GM23338 (cell line): ENCODE data around the gene DACT1. TPM values are rescaled to one million over a fixed set of nuclear protein-coding genes. Genes with fewer than 3 reads are reported as not detected.

Source experiments
- ATAC-seq: fragments of 200-7000 bp; cut with Tn5 transposase; 3 replicates; pipeline ENCODE4 v1.9.1; 2020
- DNase-seq: peaks from one replicate; pipeline ENCODE4 v3.0.0-alpha.2; 2015; ENCODE audit warnings: low spot score
- H2AFZ ChIP-seq: fragments of 200-600 bp; sonication (generic); 2 replicates; pipeline ENCODE4 v1.8.0; 2016; ENCODE audit warnings: antibody characterized with exemption, mild to moderate bottlenecking, moderate library complexity
- H3F3A ChIP-seq: fragments of 200-600 bp; sonication (generic); replicated peaks from 2 replicates; pipeline ENCODE4 v1.8.0; 2017; ENCODE audit warnings: antibody characterized with exemption, mixed run types, low read depth
- H3K27ac ChIP-seq: fragments of 200-600 bp; sonication (generic); 2 replicates; pipeline ENCODE4 v1.6.1; 2016; ENCODE audit warnings: low read depth
- H3K27me3 ChIP-seq: fragments of 200-600 bp; sonication (generic); 2 replicates; pipeline ENCODE4 v1.8.0; 2016; ENCODE audit warnings: mild to moderate bottlenecking, mixed run types, moderate library complexity; ENCODE audit not compliant: insufficient read depth
- H3K36me3 ChIP-seq: fragments of 200-600 bp; sonication (generic); 2 replicates; pipeline ENCODE4 v1.8.0; 2016; ENCODE audit warnings: mild to moderate bottlenecking; ENCODE audit not compliant: insufficient read depth
- H3K4me1 ChIP-seq: fragments of 200-600 bp; sonication (generic); 2 replicates; pipeline ENCODE4 v1.8.0; 2016; ENCODE audit warnings: mild to moderate bottlenecking, moderate library complexity; ENCODE audit not compliant: insufficient read depth
- H3K4me2 ChIP-seq: fragments of 200-600 bp; sonication (generic); 2 replicates; pipeline ENCODE4 v1.7.1; 2017; ENCODE audit warnings: mixed run types
- H3K4me3 ChIP-seq: fragments of 200-600 bp; sonication (generic); 2 replicates; pipeline ENCODE4 v1.6.1; 2016; ENCODE audit warnings: mixed run types
- H3K79me2 ChIP-seq: fragments of 200-600 bp; sonication (generic); replicated peaks from 2 replicates; pipeline ENCODE4 v1.8.0; 2017; ENCODE audit warnings: mild to moderate bottlenecking; ENCODE audit not compliant: insufficient read depth
- H3K9me2 ChIP-seq: fragments of 200-600 bp; sonication (generic); 2 replicates; pipeline ENCODE4 v1.8.0; 2017; ENCODE audit not compliant: insufficient read depth
- H4K20me1 ChIP-seq: fragments of 200-600 bp; sonication (generic); replicated peaks from 2 replicates; pipeline ENCODE4 v1.8.0; 2017; ENCODE audit warnings: mild to moderate bottlenecking; ENCODE audit not compliant: insufficient read depth
- H3K27ac Mint-ChIP-seq: 2 replicates; pipeline ENCODE4 v1.8.0; 2020; ENCODE audit warnings: inconsistent platforms, mild to moderate bottlenecking, moderate library complexity, mixed read lengths
- H3K27me3 Mint-ChIP-seq: 3 replicates; pipeline ENCODE4 v1.8.0; 2022; ENCODE audit warnings: low read depth, mild to moderate bottlenecking, moderate library complexity, mixed read lengths, inconsistent platforms; ENCODE audit not compliant: insufficient read depth, poor library complexity
- H3K36me3 Mint-ChIP-seq: 3 replicates; pipeline ENCODE4 v1.8.0; 2021; ENCODE audit warnings: low read depth, mild to moderate bottlenecking, inconsistent platforms, moderate library complexity, mixed read lengths
- H3K4me1 Mint-ChIP-seq: 3 replicates; pipeline ENCODE4 v1.8.0; 2020; ENCODE audit warnings: mild to moderate bottlenecking, inconsistent platforms, mixed read lengths
- H3K4me3 Mint-ChIP-seq: 3 replicates; pipeline ENCODE4 v1.8.0; 2021; ENCODE audit warnings: moderate library complexity, mild to moderate bottlenecking, inconsistent platforms, mixed read lengths
- H3K9me3 Mint-ChIP-seq: 3 replicates; pipeline ENCODE4 v1.8.0; 2020; ENCODE audit warnings: moderate library complexity, mild to moderate bottlenecking, inconsistent platforms, mixed read lengths
- CREB1 ChIP-seq: fragments of 250-450 bp; sonication (Bioruptor Pico); IDR thresholded peaks from 2 replicates; pipeline ENCODE4 v1.5.0; 2020; ENCODE audit warnings: low read depth, mild to moderate bottlenecking, moderate library complexity
- CTCF ChIP-seq, 2 experiments: fragments of 200-600 bp in 1 of 2; sonication (generic) in 1 of 2; conservative IDR thresholded peaks; 2 replicates each; pipeline versions ENCODE4 v1.5.1 to v1.6.1; 2016 to 2017; ENCODE audit warnings: antibody characterized with exemption in 2 of 2, low read depth in 2 of 2, mild to moderate bottlenecking in 2 of 2, moderate library complexity in 1 of 2
- EZH2 ChIP-seq: fragments of 200-600 bp; sonication (generic); IDR thresholded peaks from one replicate; pipeline ENCODE4 v1.8.0; 2017; ENCODE audit warnings: antibody characterized with exemption, mild to moderate bottlenecking, low read depth; ENCODE audit not compliant: unreplicated experiment
- EZH2phosphoT487 ChIP-seq: fragments of 200-600 bp; sonication (generic); IDR thresholded peaks from one replicate; pipeline ENCODE4 v1.8.1; 2018; ENCODE audit warnings: antibody characterized with exemption; ENCODE audit not compliant: unreplicated experiment
- JUNB ChIP-seq: IDR thresholded peaks from one replicate; pipeline ENCODE4 v1.6.1; 2016; ENCODE audit warnings: antibody characterized with exemption; ENCODE audit not compliant: unreplicated experiment
- NANOG ChIP-seq: IDR thresholded peaks from 2 replicates; pipeline ENCODE4 v1.6.1; 2016; ENCODE audit warnings: antibody characterized with exemption, borderline replicate concordance
- POLR2AphosphoS5 ChIP-seq: IDR thresholded peaks from 2 replicates; pipeline ENCODE4 v1.6.1; 2016; ENCODE audit warnings: antibody characterized with exemption, low read depth
- STAT1 ChIP-seq: IDR thresholded peaks from one replicate; pipeline ENCODE4 v1.6.1; 2016; ENCODE audit warnings: antibody characterized with exemption; ENCODE audit not compliant: unreplicated experiment
- ZNF114 ChIP-seq: fragments of 250-450 bp; sonication (Bioruptor Pico); IDR thresholded peaks from 2 replicates; pipeline ENCODE4 v1.5.0; 2020; ENCODE audit warnings: mild to moderate bottlenecking, moderate library complexity
- ZNF331 ChIP-seq: fragments of 250-450 bp; sonication (Bioruptor Pico); IDR thresholded peaks from 2 replicates; pipeline ENCODE4 v1.5.0; 2020; ENCODE audit warnings: low read depth, mild to moderate bottlenecking, moderate library complexity
- polyA plus RNA-seq: library from polyadenylated mRNA; unstranded; fragments of >200 nt; fragmentation: Nextera tagmentation; extraction: Ambion mirVana; gene quantifications from 2 replicates; pipeline ENCODE4 v1.2.1, GENCODE V29; 2016
- total RNA-seq: library from RNA; depleted of rRNA; stranded (reverse); fragments of >200 nt; shearing (Covaris generic); gene quantifications from 2 replicates; pipeline ENCODE4 v1.2.3, GENCODE V29; 2014
- TF ChIP-seq, protein P1 (sequence below): IDR thresholded peaks from 2 replicates; pipeline ENCODE4 v1.6.1; 2016; ENCODE audit warnings: antibody characterized with exemption
- TF ChIP-seq, protein P2 (sequence below): IDR thresholded peaks from one replicate; pipeline ENCODE4 v1.6.1; 2018; ENCODE audit warnings: antibody characterized with exemption; ENCODE audit not compliant: unreplicated experiment
- TF ChIP-seq, protein P3 (sequence below): fragments of 250-450 bp; sonication (Bioruptor Pico); IDR thresholded peaks from 2 replicates; pipeline ENCODE4 v1.5.0; 2020; ENCODE audit warnings: mild to moderate bottlenecking, moderate library complexity

The DACT1 gene
- total and polyA plus RNA-seq, 2 experiments from 2014 or later, result 5.7 to 26.6 TPM

GRCh38 chr14:58607131-58607951 lies 30.4 kb upstream of the DACT1 start:
- H3K4me1 Mint-ChIP-seq, result peaks cover 30% of the 10 kb centered on the region
- Histone ChIP-seq H3K36me3 (no peaks in the 10 kb centered on the region), H3K4me2 (peak overlapping the region; percentile 44; the same call in 1 of the 2 replicates), H3K27ac (no peak overlapping the region), H4K20me1 (no peaks in the 10 kb centered on the region), H3K4me1 (peaks cover 25% of the 10 kb centered on the region), H3K9me2 (peaks cover 2% of the 10 kb centered on the region; the same call in 1 of the 2 replicates), H3K4me3 (no peak overlapping the region), H3F3A (no peaks in the 10 kb centered on the region), H2AFZ (peak overlapping the region; percentile 61; the same call in 1 of the 2 replicates), H3K79me2 (no peaks in the 10 kb centered on the region), H3K27me3 (no peaks in the 10 kb centered on the region)
- ATAC-seq (no peak), DNase-seq (no peak)
- H3K36me3 Mint-ChIP-seq, result no peaks in the 10 kb centered on the region
- no peak overlapping the region for H3K4me3 Mint-ChIP-seq
- H3K9me3 Mint-ChIP-seq, result no peaks in the 10 kb centered on the region
- no peak for TF ChIP-seq POLR2AphosphoS5
- TF ChIP-seq CTCF (conservative IDR thresholded peaks at IDR 0.05; ENCODE audit: low read depth in 2 of 2), result no peak
- TF ChIP-seq, protein P1, sequence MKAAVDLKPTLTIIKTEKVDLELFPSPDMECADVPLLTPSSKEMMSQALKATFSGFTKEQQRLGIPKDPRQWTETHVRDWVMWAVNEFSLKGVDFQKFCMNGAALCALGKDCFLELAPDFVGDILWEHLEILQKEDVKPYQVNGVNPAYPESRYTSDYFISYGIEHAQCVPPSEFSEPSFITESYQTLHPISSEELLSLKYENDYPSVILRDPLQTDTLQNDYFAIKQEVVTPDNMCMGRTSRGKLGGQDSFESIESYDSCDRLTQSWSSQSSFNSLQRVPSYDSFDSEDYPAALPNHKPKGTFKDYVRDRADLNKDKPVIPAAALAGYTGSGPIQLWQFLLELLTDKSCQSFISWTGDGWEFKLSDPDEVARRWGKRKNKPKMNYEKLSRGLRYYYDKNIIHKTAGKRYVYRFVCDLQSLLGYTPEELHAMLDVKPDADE, result no peak
- TF ChIP-seq, protein P2, sequence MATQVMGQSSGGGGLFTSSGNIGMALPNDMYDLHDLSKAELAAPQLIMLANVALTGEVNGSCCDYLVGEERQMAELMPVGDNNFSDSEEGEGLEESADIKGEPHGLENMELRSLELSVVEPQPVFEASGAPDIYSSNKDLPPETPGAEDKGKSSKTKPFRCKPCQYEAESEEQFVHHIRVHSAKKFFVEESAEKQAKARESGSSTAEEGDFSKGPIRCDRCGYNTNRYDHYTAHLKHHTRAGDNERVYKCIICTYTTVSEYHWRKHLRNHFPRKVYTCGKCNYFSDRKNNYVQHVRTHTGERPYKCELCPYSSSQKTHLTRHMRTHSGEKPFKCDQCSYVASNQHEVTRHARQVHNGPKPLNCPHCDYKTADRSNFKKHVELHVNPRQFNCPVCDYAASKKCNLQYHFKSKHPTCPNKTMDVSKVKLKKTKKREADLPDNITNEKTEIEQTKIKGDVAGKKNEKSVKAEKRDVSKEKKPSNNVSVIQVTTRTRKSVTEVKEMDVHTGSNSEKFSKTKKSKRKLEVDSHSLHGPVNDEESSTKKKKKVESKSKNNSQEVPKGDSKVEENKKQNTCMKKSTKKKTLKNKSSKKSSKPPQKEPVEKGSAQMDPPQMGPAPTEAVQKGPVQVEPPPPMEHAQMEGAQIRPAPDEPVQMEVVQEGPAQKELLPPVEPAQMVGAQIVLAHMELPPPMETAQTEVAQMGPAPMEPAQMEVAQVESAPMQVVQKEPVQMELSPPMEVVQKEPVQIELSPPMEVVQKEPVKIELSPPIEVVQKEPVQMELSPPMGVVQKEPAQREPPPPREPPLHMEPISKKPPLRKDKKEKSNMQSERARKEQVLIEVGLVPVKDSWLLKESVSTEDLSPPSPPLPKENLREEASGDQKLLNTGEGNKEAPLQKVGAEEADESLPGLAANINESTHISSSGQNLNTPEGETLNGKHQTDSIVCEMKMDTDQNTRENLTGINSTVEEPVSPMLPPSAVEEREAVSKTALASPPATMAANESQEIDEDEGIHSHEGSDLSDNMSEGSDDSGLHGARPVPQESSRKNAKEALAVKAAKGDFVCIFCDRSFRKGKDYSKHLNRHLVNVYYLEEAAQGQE, result no peak
- TF ChIP-seq EZH2, result no peak
- no peak for TF ChIP-seq JUNB
- TF ChIP-seq NANOG, result no peak
- TF ChIP-seq ZNF114, result no peak
- TF ChIP-seq STAT1, result no peak
- TF ChIP-seq EZH2phosphoT487, result no peak
- TF ChIP-seq, protein P3, sequence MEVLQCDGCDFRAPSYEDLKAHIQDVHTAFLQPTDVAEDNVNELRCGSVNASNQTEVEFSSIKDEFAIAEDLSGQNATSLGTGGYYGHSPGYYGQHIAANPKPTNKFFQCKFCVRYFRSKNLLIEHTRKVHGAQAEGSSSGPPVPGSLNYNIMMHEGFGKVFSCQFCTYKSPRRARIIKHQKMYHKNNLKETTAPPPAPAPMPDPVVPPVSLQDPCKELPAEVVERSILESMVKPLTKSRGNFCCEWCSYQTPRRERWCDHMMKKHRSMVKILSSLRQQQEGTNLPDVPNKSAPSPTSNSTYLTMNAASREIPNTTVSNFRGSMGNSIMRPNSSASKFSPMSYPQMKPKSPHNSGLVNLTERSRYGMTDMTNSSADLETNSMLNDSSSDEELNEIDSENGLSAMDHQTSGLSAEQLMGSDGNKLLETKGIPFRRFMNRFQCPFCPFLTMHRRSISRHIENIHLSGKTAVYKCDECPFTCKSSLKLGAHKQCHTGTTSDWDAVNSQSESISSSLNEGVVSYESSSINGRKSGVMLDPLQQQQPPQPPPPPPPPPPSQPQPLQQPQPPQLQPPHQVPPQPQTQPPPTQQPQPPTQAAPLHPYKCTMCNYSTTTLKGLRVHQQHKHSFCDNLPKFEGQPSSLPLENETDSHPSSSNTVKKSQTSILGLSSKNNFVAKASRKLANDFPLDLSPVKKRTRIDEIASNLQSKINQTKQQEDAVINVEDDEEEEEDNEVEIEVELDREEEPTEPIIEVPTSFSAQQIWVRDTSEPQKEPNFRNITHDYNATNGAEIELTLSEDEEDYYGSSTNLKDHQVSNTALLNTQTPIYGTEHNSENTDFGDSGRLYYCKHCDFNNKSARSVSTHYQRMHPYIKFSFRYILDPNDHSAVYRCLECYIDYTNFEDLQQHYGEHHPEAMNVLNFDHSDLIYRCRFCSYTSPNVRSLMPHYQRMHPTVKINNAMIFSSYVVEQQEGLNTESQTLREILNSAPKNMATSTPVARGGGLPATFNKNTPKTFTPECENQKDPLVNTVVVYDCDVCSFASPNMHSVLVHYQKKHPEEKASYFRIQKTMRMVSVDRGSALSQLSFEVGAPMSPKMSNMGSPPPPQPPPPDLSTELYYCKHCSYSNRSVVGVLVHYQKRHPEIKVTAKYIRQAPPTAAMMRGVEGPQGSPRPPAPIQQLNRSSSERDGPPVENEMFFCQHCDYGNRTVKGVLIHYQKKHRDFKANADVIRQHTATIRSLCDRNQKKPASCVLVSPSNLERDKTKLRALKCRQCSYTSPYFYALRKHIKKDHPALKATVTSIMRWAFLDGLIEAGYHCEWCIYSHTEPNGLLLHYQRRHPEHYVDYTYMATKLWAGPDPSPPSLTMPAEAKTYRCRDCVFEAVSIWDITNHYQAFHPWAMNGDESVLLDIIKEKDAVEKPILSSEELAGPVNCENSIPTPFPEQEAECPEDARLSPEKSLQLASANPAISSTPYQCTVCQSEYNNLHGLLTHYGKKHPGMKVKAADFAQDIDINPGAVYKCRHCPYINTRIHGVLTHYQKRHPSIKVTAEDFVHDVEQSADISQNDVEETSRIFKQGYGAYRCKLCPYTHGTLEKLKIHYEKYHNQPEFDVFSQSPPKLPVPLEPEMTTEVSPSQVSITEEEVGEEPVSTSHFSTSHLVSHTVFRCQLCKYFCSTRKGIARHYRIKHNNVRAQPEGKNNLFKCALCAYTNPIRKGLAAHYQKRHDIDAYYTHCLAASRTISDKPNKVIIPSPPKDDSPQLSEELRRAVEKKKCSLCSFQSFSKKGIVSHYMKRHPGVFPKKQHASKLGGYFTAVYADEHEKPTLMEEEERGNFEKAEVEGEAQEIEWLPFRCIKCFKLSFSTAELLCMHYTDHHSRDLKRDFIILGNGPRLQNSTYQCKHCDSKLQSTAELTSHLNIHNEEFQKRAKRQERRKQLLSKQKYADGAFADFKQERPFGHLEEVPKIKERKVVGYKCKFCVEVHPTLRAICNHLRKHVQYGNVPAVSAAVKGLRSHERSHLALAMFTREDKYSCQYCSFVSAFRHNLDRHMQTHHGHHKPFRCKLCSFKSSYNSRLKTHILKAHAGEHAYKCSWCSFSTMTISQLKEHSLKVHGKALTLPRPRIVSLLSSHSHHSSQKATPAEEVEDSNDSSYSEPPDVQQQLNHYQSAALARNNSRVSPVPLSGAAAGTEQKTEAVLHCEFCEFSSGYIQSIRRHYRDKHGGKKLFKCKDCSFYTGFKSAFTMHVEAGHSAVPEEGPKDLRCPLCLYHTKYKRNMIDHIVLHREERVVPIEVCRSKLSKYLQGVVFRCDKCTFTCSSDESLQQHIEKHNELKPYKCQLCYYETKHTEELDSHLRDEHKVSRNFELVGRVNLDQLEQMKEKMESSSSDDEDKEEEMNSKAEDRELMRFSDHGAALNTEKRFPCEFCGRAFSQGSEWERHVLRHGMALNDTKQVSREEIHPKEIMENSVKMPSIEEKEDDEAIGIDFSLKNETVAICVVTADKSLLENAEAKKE (CRISPR knock-in tag), result no peak
- TF ChIP-seq CREB1, result no peak
- TF ChIP-seq ZNF331 (CRISPR knock-in tag), result no peak
- H3K27me3 Mint-ChIP-seq, result no peaks in the 10 kb centered on the region
- no peak overlapping the region for H3K27ac Mint-ChIP-seq
